Osteocyte (in vitro differentiated cells): ENCODE results near the gene THSD4. TPM values are rescaled to one million over a fixed set of nuclear protein-coding genes. Genes with fewer than 3 reads are reported as not detected.
"Not testable (repeated sequence)": the region's sequence is repeated elsewhere in the genome, so short reads cannot be mapped to it uniquely, and the experiment has no call there.

Experiments used
- DNase-seq: peaks from one replicate; pipeline ENCODE4 v3.0.0; 2021; ENCODE audit warnings: mixed read lengths; ENCODE audit not compliant: unreplicated experiment; ENCODE audit errors: extremely low spot score
- H3K27ac Mint-ChIP-seq: one replicate; pipeline ENCODE4 v1.8.0; 2021; ENCODE audit warnings: mild to moderate bottlenecking, mixed read lengths; ENCODE audit not compliant: unreplicated experiment
- H3K27me3 Mint-ChIP-seq: one replicate; pipeline ENCODE4 v1.8.0; 2021; ENCODE audit warnings: mixed read lengths; ENCODE audit not compliant: unreplicated experiment
- H3K36me3 Mint-ChIP-seq: one replicate; pipeline ENCODE4 v1.8.0; 2021; ENCODE audit warnings: mixed read lengths; ENCODE audit not compliant: unreplicated experiment
- H3K4me1 Mint-ChIP-seq: one replicate; pipeline ENCODE4 v1.8.0; 2021; ENCODE audit warnings: mixed read lengths; ENCODE audit not compliant: unreplicated experiment
- H3K4me3 Mint-ChIP-seq: one replicate; pipeline ENCODE4 v1.8.0; 2021; ENCODE audit warnings: mild to moderate bottlenecking, moderate library complexity, mixed read lengths; ENCODE audit not compliant: unreplicated experiment
- H3K9me3 Mint-ChIP-seq: one replicate; pipeline ENCODE4 v1.8.0; 2021; ENCODE audit warnings: mixed read lengths; ENCODE audit not compliant: unreplicated experiment
- CTCF ChIP-seq: fragments of 200-600 bp; sonication (generic); IDR thresholded peaks from 2 replicates; pipeline ENCODE4 v1.5.0; 2021; ENCODE audit warnings: antibody characterized with exemption, mild to moderate bottlenecking, moderate library complexity
- total RNA-seq: library from RNA; stranded (reverse); gene quantifications from 2 replicates; pipeline ENCODE4 v1.2.1, GENCODE V29; 2021

Gene THSD4
- total RNA-seq, 1 donor from 2014 or later = 5.7 TPM

GRCh38 chr15:71171195-71171594 is 55.9 kb downstream of the THSD4 start:
- Mint-ChIP-seq H3K36me3 (peaks cover 12% of the 10 kb centered on the region), H3K4me3 (no peak overlapping the region), H3K27ac (no peak overlapping the region), H3K9me3 (peaks cover 27% of the 10 kb centered on the region), H3K4me1 (no peaks in the 10 kb centered on the region), H3K27me3 (no peaks in the 10 kb centered on the region)
- TF ChIP-seq CTCF = no peak
- no peak for DNase-seq

- Mint-ChIP-seq H3K36me3 (peaks cover 12% of the 10 kb centered on the region), H3K9me3 (peaks cover 27% of the 10 kb centered on the region)
- not testable (repeated sequence) for H3K27ac Mint-ChIP-seq, DNase-seq, H3K27me3 Mint-ChIP-seq, H3K4me1 Mint-ChIP-seq, H3K4me3 Mint-ChIP-seq
Observed at GRCh38 chr15:71174360-71174759, 59.1 kb downstream of the THSD4 start.

GRCh38 chr15:71180986-71181853 is 65.9 kb downstream of the THSD4 start:
- Mint-ChIP-seq H3K36me3 (no peaks in the 10 kb centered on the region), H3K27ac (no peak overlapping the region), H3K4me1 (peaks cover 4% of the 10 kb centered on the region), H3K9me3 (no peaks in the 10 kb centered on the region), H3K27me3 (no peaks in the 10 kb centered on the region), H3K4me3 (no peak overlapping the region)
- DNase-seq = no peak
- no peak for TF ChIP-seq CTCF

GRCh38 chr15:71182522-71182921 is 67.3 kb downstream of the THSD4 start:
- no peaks in the 10 kb centered on the region for H3K36me3 Mint-ChIP-seq
- H3K27ac Mint-ChIP-seq = no peak overlapping the region
- H3K27me3 Mint-ChIP-seq = no peaks in the 10 kb centered on the region
- no peak for DNase-seq
- no peak for TF ChIP-seq CTCF
- H3K9me3 Mint-ChIP-seq = no peaks in the 10 kb centered on the region
- H3K4me1 Mint-ChIP-seq = peaks cover 4% of the 10 kb centered on the region
- H3K4me3 Mint-ChIP-seq = no peak overlapping the region

- Mint-ChIP-seq H3K36me3 (no peaks in the 10 kb centered on the region), H3K27me3 (no peaks in the 10 kb centered on the region), H3K4me1 (peaks cover 4% of the 10 kb centered on the region), H3K9me3 (no peaks in the 10 kb centered on the region), H3K4me3 (no peak overlapping the region), H3K27ac (no peak overlapping the region)
- DNase-seq = peak; percentile 57
- TF ChIP-seq CTCF = no peak
Observed at GRCh38 chr15:71183063-71183462, 67.8 kb downstream of the THSD4 start.
